Activated T-cell treated with anti-CD3 and anti-CD28 coated beads, Interleukin-2, amount 50 U/mL, for 24 hours (primary cell): ENCODE data around the gene TRAPPC2.
"Not testable (repeated sequence)": the region's sequence is repeated elsewhere in the genome, so short reads cannot be mapped to it uniquely, and the experiment has no call there.

ENCODE experiments used
- DNase-seq: peaks from one replicate; pipeline ENCODE4 v3.0.0-alpha.2; 2020
- H3K27ac Mint-ChIP-seq: 2 replicates; pipeline ENCODE4 v1.8.0; 2020; ENCODE audit warnings: mild to moderate bottlenecking, mixed read lengths
- H3K27me3 Mint-ChIP-seq: 2 replicates; pipeline ENCODE4 v1.8.0; 2020; ENCODE audit warnings: mixed read lengths
- H3K36me3 Mint-ChIP-seq: 2 replicates; pipeline ENCODE4 v1.8.0; 2020; ENCODE audit warnings: low read depth, mixed read lengths
- H3K4me1 Mint-ChIP-seq: 2 replicates; pipeline ENCODE4 v1.8.0; 2020; ENCODE audit warnings: low read depth, mixed read lengths
- H3K4me3 Mint-ChIP-seq: 2 replicates; pipeline ENCODE4 v1.8.0; 2020; ENCODE audit warnings: mild to moderate bottlenecking, moderate library complexity, mixed read lengths
- H3K9me3 Mint-ChIP-seq: 2 replicates; pipeline ENCODE4 v1.8.0; 2020; ENCODE audit warnings: mixed read lengths

TRAPPC2 gene

DNA sequence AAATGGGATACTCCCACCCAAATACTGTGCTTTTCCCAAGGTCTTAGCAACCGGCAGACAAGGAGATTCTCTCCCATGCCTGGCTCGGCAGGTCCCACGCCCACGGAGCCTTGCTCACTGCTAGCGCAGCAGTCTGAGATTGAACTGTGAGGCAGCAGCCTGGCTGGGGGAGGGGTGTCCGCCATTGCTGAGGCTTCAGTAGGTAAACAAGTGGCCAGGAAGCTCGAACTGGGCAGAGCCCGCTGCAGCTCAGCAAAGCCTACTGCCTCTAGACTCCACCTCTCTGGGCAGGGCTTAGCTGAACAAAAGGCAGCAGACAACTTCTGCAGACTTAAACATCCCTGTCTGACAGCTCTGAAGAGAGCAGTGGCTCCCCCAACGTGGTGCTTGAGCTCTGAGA, 9.5 kb downstream of the TRAPPC2 start:
- not testable (repeated sequence) for H3K4me3 Mint-ChIP-seq, H3K27ac Mint-ChIP-seq, H3K9me3 Mint-ChIP-seq
- H3K27me3 Mint-ChIP-seq = peaks cover 25% of the 10 kb centered on the region
- peak; percentile 50 for DNase-seq
- H3K4me1 Mint-ChIP-seq = peaks cover 73% of the 10 kb centered on the region
- peaks cover 97% of the 10 kb centered on the region for H3K36me3 Mint-ChIP-seq

DNA sequence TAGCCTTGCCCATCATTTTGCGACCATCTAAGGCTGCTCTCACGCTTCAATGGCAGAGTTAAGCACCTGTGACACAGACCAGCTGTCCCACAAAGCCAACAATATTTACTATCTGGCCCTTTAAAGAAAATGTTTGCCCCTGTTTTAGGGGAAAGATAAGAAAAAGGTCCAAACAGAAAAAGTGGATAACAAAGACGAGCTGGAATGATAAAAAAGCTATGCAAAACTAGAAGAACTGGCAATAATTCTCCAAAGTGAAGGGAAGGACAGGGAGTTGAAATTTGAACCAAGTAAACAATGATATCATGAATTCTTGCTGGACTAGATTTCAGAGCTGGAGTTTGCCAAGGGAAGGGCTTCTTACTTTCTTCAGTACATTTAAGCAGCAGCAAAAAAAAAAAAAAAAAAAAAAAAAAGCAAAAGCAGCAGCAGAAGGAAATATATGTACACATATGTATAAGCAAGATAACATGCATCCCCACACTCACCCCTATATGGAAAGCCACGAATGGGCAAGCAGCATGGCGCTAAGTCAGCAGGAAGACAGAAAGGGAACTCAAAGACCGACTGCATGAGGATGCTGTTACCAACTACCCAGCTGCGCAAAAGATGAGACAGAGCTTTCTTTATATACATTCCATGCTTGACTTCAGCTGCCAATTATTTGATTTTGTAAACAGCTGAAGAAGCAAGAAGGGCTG, 12.5 kb downstream of the TRAPPC2 start:
- peaks cover 5% of the 10 kb centered on the region for H3K9me3 Mint-ChIP-seq
- DNase-seq = no peak
- H3K36me3 Mint-ChIP-seq = peaks cover 95% of the 10 kb centered on the region
- no peak overlapping the region for H3K4me3 Mint-ChIP-seq
- H3K27me3 Mint-ChIP-seq = peaks cover 21% of the 10 kb centered on the region
- H3K4me1 Mint-ChIP-seq = peaks cover 67% of the 10 kb centered on the region
- H3K27ac Mint-ChIP-seq = peak overlapping the region; percentile 24

DNA sequence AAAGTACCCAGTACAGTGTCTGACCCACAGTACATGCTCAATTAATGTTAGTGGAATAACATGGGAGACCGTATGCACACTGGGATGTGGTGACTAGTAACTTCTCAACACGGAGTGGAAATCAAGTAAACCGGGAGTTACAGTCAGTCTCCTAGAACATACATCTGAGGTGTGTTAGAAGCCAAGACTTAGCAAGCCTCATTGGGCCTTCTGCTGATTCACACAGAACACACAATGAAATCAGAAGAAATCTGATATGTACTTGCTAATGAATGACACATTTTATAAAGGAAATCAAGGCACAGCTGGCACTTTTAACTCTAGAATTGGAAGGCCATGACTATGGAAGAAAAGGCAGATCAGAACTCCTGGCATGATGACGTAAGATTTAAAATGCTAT, 13.0 kb downstream of the TRAPPC2 start:
- peaks cover 65% of the 10 kb centered on the region for H3K4me1 Mint-ChIP-seq
- H3K36me3 Mint-ChIP-seq = peaks cover 94% of the 10 kb centered on the region
- H3K27ac Mint-ChIP-seq = peak overlapping the region; percentile 28
- no peak for DNase-seq
- no peak overlapping the region for H3K4me3 Mint-ChIP-seq
- no peaks in the 10 kb centered on the region for H3K9me3 Mint-ChIP-seq
- peaks cover 16% of the 10 kb centered on the region for H3K27me3 Mint-ChIP-seq

DNA sequence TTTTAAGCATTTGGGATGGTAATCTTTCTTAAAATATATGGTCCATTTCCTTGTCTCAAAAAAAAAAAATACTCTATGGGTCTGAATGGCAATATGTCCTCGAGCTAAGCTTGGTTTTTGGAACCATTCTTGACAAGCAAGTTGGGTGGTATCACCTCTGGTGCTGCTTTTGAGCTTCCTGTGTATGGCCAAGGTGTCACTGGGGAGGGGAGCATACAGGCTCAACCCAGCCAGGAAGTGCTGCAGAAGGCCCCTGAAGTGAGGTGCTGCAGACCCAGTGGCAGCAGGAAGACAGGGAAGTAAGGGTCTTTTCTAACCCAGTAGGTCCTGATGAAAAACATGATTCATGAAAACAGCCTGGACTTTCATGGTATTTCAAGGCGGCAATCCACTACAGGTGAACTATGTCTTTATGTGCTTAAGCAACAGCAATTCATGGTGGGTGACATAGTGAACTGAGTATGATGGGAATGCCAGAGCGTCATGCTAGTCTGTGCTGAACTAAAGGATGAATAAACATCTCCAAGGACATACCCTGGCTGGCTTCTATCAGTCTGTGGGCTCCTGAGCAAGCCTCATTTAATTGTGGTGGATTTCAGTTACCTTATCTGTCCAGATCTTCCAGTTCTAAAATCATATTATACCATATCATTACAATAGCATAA, 15.1 kb downstream of the TRAPPC2 start:
- H3K36me3 Mint-ChIP-seq = peaks cover 93% of the 10 kb centered on the region
- H3K4me3 Mint-ChIP-seq = no peak overlapping the region
- H3K27me3 Mint-ChIP-seq = peaks cover 16% of the 10 kb centered on the region
- DNase-seq = no peak
- peak overlapping the region; percentile 57 for H3K27ac Mint-ChIP-seq
- no peaks in the 10 kb centered on the region for H3K9me3 Mint-ChIP-seq
- H3K4me1 Mint-ChIP-seq = peaks cover 53% of the 10 kb centered on the region

DNA sequence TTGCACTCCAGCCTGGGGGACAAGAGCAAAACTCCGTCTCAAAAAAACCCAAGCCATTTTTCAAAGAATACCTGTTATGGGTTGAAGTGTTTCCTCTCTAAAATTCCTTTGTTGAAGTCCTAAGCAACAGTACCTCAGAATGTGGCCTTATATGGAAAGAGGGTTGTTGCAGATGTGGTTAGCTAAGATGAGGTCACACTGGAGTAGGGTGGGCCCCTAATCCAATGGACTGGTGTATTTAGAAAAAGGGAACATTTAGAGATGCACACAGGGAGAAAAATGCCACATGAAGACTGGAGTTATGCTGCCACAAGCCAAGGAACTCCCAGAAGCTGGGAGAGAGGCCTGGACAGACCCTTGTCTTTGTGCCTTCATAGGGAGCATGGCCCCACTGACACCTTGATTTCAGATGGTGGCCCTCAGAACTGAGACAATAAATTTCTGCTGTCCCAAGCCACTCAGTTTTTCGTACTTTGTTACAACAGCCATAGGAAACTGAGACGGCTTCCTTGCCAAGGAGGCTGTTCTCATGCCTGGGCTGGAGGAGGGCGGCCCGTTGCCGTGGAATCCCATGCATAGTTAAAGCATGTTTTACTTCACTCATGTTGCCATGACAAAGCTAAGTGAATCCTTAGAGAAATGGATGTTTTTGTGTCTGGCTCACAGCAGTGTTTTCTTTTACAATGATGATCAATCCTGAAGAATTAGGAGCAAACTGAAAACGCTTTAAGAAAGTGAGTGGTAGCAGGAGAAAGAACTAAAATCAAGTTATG, 16.5 kb downstream of the TRAPPC2 start:
- no peaks in the 10 kb centered on the region for H3K9me3 Mint-ChIP-seq
- no peak overlapping the region for H3K4me3 Mint-ChIP-seq
- peaks cover 8% of the 10 kb centered on the region for H3K27me3 Mint-ChIP-seq
- H3K36me3 Mint-ChIP-seq = peaks cover 84% of the 10 kb centered on the region
- no peak for DNase-seq
- H3K4me1 Mint-ChIP-seq = peaks cover 44% of the 10 kb centered on the region
- peak overlapping the region; percentile 61 for H3K27ac Mint-ChIP-seq

DNA sequence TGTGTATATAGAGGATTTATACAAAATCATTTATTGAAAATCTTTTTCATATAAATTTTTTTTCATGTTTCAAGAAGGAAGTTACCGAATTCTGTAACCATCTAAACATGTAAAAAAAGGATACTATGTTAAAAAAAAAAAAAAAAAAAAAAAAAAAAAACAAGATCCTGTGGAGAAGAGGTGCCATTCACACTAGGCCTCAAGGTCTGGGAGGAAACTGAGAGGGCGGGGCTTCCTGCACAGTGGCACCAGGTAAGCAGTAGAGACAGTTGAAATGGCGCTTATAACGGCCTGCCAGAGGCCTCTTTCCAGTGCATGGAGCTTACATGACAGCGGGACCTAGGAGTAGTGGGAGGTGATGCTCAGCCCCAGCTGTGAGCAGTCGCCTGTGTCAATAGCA, 17.5 kb downstream of the TRAPPC2 start:
- Mint-ChIP-seq H3K4me1 (peaks cover 36% of the 10 kb centered on the region), H3K36me3 (peaks cover 85% of the 10 kb centered on the region), H3K27ac (peak overlapping the region; percentile 51), H3K27me3 (peaks cover 11% of the 10 kb centered on the region), H3K4me3 (no peak overlapping the region), H3K9me3 (no peaks in the 10 kb centered on the region)
- DNase-seq = no peak

DNA sequence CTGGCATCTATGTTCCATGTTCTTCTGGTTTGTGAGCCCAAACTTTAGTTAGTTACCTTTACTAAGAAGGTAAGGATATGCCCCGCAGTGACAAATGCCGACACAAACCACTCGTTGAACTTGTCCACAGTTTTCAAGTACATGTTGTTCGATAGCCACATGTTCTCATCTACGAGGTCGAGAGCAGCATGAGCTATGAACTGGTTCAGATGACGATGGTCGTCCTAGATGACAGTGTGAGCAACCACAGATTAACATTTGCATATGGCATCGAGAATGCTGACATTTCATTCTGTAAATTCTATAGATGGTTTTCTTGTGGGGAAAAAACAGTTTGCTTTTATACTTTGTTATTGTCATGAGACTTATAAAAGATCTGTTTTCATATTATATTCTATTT, 18.0 kb downstream of the TRAPPC2 start:
- Mint-ChIP-seq H3K4me1 (peaks cover 32% of the 10 kb centered on the region), H3K9me3 (no peaks in the 10 kb centered on the region), H3K36me3 (peaks cover 85% of the 10 kb centered on the region), H3K27me3 (peaks cover 9% of the 10 kb centered on the region), H3K4me3 (no peak overlapping the region), H3K27ac (peak overlapping the region; percentile 50)
- DNase-seq = no peak

DNA sequence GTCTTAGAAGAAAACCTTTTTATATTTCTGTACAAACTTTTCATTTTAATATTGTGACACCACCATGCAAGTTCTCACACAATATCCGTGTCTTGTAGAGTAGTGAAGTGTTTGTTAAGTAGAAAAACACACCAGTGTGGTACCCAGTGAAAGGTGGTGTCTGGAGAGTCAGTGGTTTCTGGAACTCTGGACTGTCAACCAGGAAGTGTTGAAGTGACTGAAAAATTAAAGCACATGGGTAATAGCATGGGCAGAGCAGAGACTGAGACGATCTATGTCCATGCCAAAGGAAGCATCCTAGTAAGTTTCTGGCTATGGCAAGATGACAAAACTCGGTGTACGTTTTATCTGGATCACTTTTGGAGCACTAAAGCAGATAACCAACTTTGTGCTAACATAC, 23.3 kb downstream of the TRAPPC2 start:
- Mint-ChIP-seq H3K27me3 (peaks cover 19% of the 10 kb centered on the region), H3K27ac (no peak overlapping the region), H3K4me3 (no peak overlapping the region), H3K9me3 (no peaks in the 10 kb centered on the region), H3K36me3 (peaks cover 74% of the 10 kb centered on the region), H3K4me1 (peaks cover 16% of the 10 kb centered on the region)
- DNase-seq = no peak

DNA sequence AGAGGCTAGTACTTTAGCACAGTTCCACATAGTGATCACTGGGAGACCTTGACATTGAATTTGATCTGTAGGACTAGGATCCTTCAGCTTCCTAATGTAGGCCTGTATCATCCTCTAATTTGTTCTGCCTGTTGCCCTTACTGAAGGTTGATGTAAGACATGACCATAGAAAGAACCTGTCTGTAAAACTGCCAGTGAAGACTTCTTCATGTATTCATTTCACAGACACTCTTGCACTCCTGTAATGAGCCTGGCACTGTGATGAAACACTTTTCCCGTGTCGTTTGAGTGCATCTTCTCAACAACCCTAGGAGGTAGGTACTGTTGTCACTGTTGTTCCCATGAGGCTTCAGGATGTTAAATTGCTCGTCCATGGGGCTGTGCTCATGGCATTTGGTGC, 30.8 kb downstream of the TRAPPC2 start:
- Mint-ChIP-seq H3K36me3 (peaks cover 30% of the 10 kb centered on the region), H3K4me3 (no peak overlapping the region), H3K4me1 (peaks cover 45% of the 10 kb centered on the region), H3K9me3 (no peaks in the 10 kb centered on the region), H3K27ac (peak overlapping the region; percentile 73), H3K27me3 (peaks cover 29% of the 10 kb centered on the region)
- no peak for DNase-seq

DNA sequence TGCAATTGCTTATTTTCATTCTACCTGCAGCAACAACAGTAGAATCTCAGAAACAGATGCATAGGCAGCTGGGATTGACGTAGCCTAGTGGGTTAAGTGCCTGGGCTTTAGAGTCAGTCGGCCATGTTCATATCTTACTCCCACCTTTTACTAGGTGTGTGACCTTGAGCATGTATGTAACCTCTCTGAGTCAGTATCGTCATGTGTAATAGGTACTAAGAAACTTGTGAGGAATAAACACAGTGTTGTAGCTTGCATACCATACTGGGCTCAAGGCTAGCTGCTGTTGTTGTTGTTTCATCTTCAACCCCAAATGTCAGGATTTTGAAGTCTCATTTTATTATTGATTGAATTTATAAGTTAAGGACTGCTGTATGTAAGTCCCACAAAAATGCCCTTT, 31.3 kb downstream of the TRAPPC2 start:
- Mint-ChIP-seq H3K4me3 (no peak overlapping the region), H3K9me3 (no peaks in the 10 kb centered on the region), H3K27ac (peak overlapping the region; percentile 73), H3K36me3 (peaks cover 25% of the 10 kb centered on the region), H3K27me3 (peaks cover 29% of the 10 kb centered on the region), H3K4me1 (peaks cover 45% of the 10 kb centered on the region)
- DNase-seq = no peak

DNA sequence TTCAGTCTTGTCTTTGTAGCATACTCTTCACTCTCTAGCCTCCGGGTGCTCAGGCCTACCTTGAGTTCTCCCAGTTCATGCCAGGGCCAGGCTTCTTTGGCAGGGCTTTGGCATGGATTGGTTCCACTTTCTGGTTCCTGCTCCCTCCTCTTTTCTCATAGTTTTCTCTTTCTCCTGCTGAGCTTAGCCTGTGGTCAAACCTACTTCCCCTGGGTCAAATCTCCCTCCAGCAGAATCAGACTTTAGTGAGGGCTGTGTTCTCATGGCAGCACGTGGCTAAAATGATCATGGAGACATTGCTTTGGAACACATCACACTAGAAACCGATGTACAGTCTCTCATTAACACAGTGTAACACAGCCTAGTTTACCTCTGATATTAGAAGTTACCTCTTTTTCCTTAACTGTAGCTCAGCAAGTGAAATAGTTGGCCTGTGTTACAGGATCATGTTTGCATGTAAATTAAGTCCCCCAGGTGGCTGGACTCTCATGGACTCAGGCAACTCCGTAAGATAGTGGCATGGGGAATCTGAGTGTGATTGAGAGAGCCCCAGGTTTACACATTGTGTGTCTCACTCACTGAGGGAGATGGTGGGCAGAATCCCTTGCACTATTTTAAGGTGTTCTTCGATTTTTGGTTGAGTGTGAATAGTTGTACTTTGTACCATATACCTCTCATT, 32.2 kb downstream of the TRAPPC2 start:
- Mint-ChIP-seq H3K9me3 (no peaks in the 10 kb centered on the region), H3K4me1 (peaks cover 51% of the 10 kb centered on the region), H3K27ac (peak overlapping the region; percentile 42), H3K36me3 (peaks cover 17% of the 10 kb centered on the region), H3K27me3 (peaks cover 25% of the 10 kb centered on the region), H3K4me3 (no peak overlapping the region)
- DNase-seq = no peak

DNA sequence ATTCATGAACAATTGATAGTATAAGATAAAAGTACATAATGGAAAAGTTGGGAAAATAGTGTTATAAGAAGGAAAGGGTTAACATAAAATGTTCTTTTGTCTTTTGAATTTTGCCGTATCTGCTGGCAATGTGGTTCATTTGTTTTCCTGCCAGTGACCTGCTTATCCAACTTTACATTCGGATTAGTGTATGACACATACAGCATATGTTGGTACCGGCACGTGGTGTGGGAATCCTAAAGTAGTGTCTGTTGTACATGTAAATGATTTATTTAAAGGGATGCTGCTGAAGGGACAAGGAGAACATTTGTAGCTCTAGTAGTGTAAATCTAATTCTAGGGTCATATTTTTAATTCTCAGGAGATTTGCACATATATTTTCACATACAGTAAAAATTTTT, 34.0 kb downstream of the TRAPPC2 start:
- Mint-ChIP-seq H3K4me1 (peaks cover 58% of the 10 kb centered on the region), H3K36me3 (peaks cover 11% of the 10 kb centered on the region), H3K27me3 (peaks cover 24% of the 10 kb centered on the region), H3K4me3 (no peak overlapping the region), H3K27ac (no peak overlapping the region), H3K9me3 (no peaks in the 10 kb centered on the region)
- no peak for DNase-seq

DNA sequence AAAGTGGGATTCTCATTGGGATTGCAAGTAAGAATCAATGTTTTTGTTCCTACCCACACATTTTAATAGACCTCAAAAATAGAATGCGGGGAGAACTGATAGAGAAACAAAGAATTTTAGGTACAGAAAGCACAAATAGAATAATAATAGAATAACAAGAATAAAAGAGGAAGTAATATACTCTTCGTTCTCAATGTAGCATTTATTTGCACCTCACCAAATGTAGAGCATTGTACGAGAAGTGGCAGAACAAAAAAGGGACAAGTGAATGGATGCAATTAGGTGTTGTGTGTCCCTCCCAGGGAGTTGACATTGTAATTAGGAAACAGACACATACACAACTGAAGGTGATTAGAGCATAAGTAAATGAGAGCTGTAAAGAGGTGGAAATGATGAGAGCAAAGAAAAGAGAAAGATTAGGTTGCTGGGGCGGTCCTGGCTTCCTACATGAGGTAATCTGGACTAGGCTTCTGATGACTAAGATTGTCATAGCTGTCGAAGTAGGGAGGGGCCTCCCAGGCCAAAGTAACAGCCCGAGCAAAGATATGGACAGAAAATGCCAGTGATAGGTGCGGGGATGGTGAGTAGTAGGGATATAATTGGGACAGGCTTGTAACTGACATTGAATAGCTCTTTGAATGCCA, 35.1 kb downstream of the TRAPPC2 start:
- no peaks in the 10 kb centered on the region for H3K9me3 Mint-ChIP-seq
- H3K27me3 Mint-ChIP-seq = peaks cover 30% of the 10 kb centered on the region
- peak overlapping the region; percentile 51 for H3K27ac Mint-ChIP-seq
- H3K36me3 Mint-ChIP-seq = peaks cover 7% of the 10 kb centered on the region
- H3K4me1 Mint-ChIP-seq = peaks cover 64% of the 10 kb centered on the region
- H3K4me3 Mint-ChIP-seq = no peak overlapping the region
- DNase-seq = no peak

DNA sequence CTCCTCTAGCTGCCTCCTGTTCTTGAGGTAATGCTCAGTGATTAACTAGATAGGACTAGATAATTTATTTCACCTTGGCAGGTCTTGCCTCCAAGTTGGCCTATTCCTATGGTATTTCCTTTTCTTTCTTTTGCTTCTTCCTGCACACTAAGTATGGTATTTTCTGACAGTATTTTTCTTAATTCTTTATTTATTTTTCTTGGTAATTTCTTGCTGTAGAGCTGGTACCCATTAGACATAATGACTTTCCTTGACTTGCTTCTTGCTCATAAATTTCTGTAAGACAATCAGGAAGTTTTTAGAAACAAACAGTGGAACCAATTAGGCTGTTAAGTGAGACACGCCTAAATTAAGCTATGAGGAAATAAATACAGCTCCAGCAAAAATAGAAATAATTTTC, 36.0 kb downstream of the TRAPPC2 start:
- no peak for DNase-seq
- peaks cover 33% of the 10 kb centered on the region for H3K27me3 Mint-ChIP-seq
- no peak overlapping the region for H3K4me3 Mint-ChIP-seq
- H3K9me3 Mint-ChIP-seq = no peaks in the 10 kb centered on the region
- no peak overlapping the region for H3K27ac Mint-ChIP-seq
- H3K4me1 Mint-ChIP-seq = peaks cover 65% of the 10 kb centered on the region
- peaks cover 3% of the 10 kb centered on the region for H3K36me3 Mint-ChIP-seq
